Mononuclear cell (primary cell): Measurements from ENCODE around the gene FAM3B. TPM values are rescaled to one million over a fixed set of nuclear protein-coding genes. Genes with fewer than 3 reads are reported as not detected.

ENCODE experiments used
- H3K27me3 ChIP-seq: 2 replicates; pipeline ENCODE4 v1.6.0; 2011; ENCODE audit warnings: low read length, control low read depth; ENCODE audit not compliant: insufficient read depth
- H3K4me1 ChIP-seq: 2 replicates; pipeline ENCODE4 v1.5.1; 2011; ENCODE audit warnings: mild to moderate bottlenecking, low read length, control low read depth; ENCODE audit not compliant: insufficient read depth
- H3K4me3 ChIP-seq: 2 replicates; pipeline ENCODE4 v1.5.1; 2011; ENCODE audit warnings: mild to moderate bottlenecking, low read length, moderate library complexity
- H3K9me3 ChIP-seq: 2 replicates; pipeline ENCODE4 v1.5.1; 2011; ENCODE audit warnings: low read depth, mild to moderate bottlenecking, control low read depth, low read length
- total RNA-seq: library from RNA; depleted of rRNA; stranded (reverse); fragments of >200 nt; gene quantifications from one replicate; pipeline ENCODE4 v1.2.3, GENCODE V29; 2012

FAM3B gene
- total RNA-seq, 1 donor: 0.73 TPM

GRCh38 chr21:41367301-41367944 is 50.8 kb downstream of the FAM3B start:
- Histone ChIP-seq H3K27me3 (no peaks in the 10 kb centered on the region), H3K4me1 (peaks cover 93% of the 10 kb centered on the region), H3K4me3 (no peak overlapping the region), H3K9me3 (no peaks in the 10 kb centered on the region)

- H3K9me3 ChIP-seq: no peaks in the 10 kb centered on the region
- H3K27me3 ChIP-seq: no peaks in the 10 kb centered on the region
- peaks cover 86% of the 10 kb centered on the region for H3K4me1 ChIP-seq
- no peak overlapping the region for H3K4me3 ChIP-seq
Measured at GRCh38 chr21:41367945-41368734, 51.5 kb downstream of the FAM3B start.

- peaks cover 80% of the 10 kb centered on the region for H3K4me1 ChIP-seq
- H3K4me3 ChIP-seq: no peak overlapping the region
- no peaks in the 10 kb centered on the region for H3K27me3 ChIP-seq
- no peaks in the 10 kb centered on the region for H3K9me3 ChIP-seq
Measured at GRCh38 chr21:41368735-41369104, 52.1 kb downstream of the FAM3B start.

GRCh38 chr21:41369105-41369919 is 52.7 kb downstream of the FAM3B start:
- Histone ChIP-seq H3K27me3 (no peaks in the 10 kb centered on the region), H3K4me1 (peaks cover 75% of the 10 kb centered on the region), H3K9me3 (no peaks in the 10 kb centered on the region), H3K4me3 (peak overlapping the region; percentile 39)

GRCh38 chr21:41369920-41370839 is 53.6 kb downstream of the FAM3B start:
- Histone ChIP-seq H3K4me1 (peaks cover 66% of the 10 kb centered on the region), H3K9me3 (no peaks in the 10 kb centered on the region), H3K4me3 (peak overlapping the region; percentile 39), H3K27me3 (no peaks in the 10 kb centered on the region)

GRCh38 chr21:41370840-41371684 is 54.5 kb downstream of the FAM3B start:
- H3K4me1 ChIP-seq: peaks cover 57% of the 10 kb centered on the region
- peak overlapping the region; percentile 39 for H3K4me3 ChIP-seq
- H3K9me3 ChIP-seq: no peaks in the 10 kb centered on the region
- H3K27me3 ChIP-seq: no peaks in the 10 kb centered on the region

GRCh38 chr21:41371685-41372030 is 55.1 kb downstream of the FAM3B start:
- no peaks in the 10 kb centered on the region for H3K27me3 ChIP-seq
- no peak overlapping the region for H3K4me3 ChIP-seq
- peaks cover 51% of the 10 kb centered on the region for H3K4me1 ChIP-seq
- no peaks in the 10 kb centered on the region for H3K9me3 ChIP-seq

- H3K4me1 ChIP-seq: peaks cover 35% of the 10 kb centered on the region
- H3K27me3 ChIP-seq: no peaks in the 10 kb centered on the region
- H3K9me3 ChIP-seq: no peaks in the 10 kb centered on the region
- H3K4me3 ChIP-seq: no peak overlapping the region
Measured at GRCh38 chr21:41373253-41373652, 56.7 kb downstream of the FAM3B start.

GRCh38 chr21:41373763-41374162 is 57.2 kb downstream of the FAM3B start:
- Histone ChIP-seq H3K9me3 (no peaks in the 10 kb centered on the region), H3K4me3 (no peak overlapping the region), H3K4me1 (peaks cover 30% of the 10 kb centered on the region), H3K27me3 (no peaks in the 10 kb centered on the region)

GRCh38 chr21:41374177-41374712 is 57.6 kb downstream of the FAM3B start:
- H3K4me1 ChIP-seq: peaks cover 25% of the 10 kb centered on the region
- no peak overlapping the region for H3K4me3 ChIP-seq
- H3K9me3 ChIP-seq: no peaks in the 10 kb centered on the region
- no peaks in the 10 kb centered on the region for H3K27me3 ChIP-seq

GRCh38 chr21:41374867-41375533 is 58.4 kb downstream of the FAM3B start:
- H3K4me1 ChIP-seq: peaks cover 21% of the 10 kb centered on the region
- no peaks in the 10 kb centered on the region for H3K9me3 ChIP-seq
- no peaks in the 10 kb centered on the region for H3K27me3 ChIP-seq
- no peak overlapping the region for H3K4me3 ChIP-seq

GRCh38 chr21:41375875-41376274 is 59.3 kb downstream of the FAM3B start:
- Histone ChIP-seq H3K9me3 (no peaks in the 10 kb centered on the region), H3K4me3 (no peak overlapping the region), H3K4me1 (peaks cover 12% of the 10 kb centered on the region), H3K27me3 (no peaks in the 10 kb centered on the region)

- Histone ChIP-seq H3K4me1 (no peaks in the 10 kb centered on the region), H3K4me3 (no peak overlapping the region), H3K9me3 (no peaks in the 10 kb centered on the region), H3K27me3 (no peaks in the 10 kb centered on the region)
Measured at GRCh38 chr21:41377715-41378114, 61.1 kb downstream of the FAM3B start.
